Renal cortex interstitium (tissue), 15 donors: ENCODE data around the gene ZNF619. TPM values are rescaled to one million over a fixed set of nuclear protein-coding genes. Genes with fewer than 3 reads are reported as not detected.
"Not testable (repeated sequence)": the region's sequence is repeated elsewhere in the genome, so short reads cannot be mapped to it uniquely, and the experiment has no call there.

Experiments used
- DNase-seq, 11 donors: peaks; one replicate each; pipeline ENCODE4 v3.0.0-alpha.2; 2013; ENCODE audit warnings: low read depth in 9 of 11, low spot score in 4 of 11; ENCODE audit errors: extremely low read depth in 1 of 11
- long read RNA-seq, 16 experiments: transcript quantifications; one replicate each; lab custom pipeline, GENCODE V29; 2026
- polyA plus RNA-seq, 3 donors: library from polyadenylated mRNA; unstranded; fragments of 120-200 nt; gene quantifications; one replicate each; pipeline ENCODE4 v1.2.1, GENCODE V29; 2013; ENCODE audit not compliant: insufficient read length in 3 of 3

Gene ZNF619
- 1 to 10 TPM; 7.5 to 8.3 (median 7.8) TPM for polyA plus RNA-seq
- long read RNA-seq, donor 1: 0 reads
- long read RNA-seq, donor 2: 0 reads
- long read RNA-seq, donor 3, partial matches to known transcripts: 0 of 1 reads
- long read RNA-seq, donor 3, other reads (novel, unspliced or antisense): 0 of 1 reads
- long read RNA-seq, donor 4: 0 reads
- long read RNA-seq, donor 5: 0 reads
- long read RNA-seq, donor 6: 0 reads
- long read RNA-seq, donor 7, partial matches to known transcripts: 0 of 1 reads
- long read RNA-seq, donor 7, other reads (novel, unspliced or antisense): 0 of 1 reads
- long read RNA-seq, donor 8: 0 reads
- long read RNA-seq, donor 9: 0 reads
- long read RNA-seq, donor 10, partial matches to known transcripts: 0 of 1 reads
- long read RNA-seq, donor 10, other reads (novel, unspliced or antisense): 0 of 1 reads
- long read RNA-seq, donor 11, full-length matches to known transcripts: 1 of 1 reads
- long read RNA-seq, donor 11, partial matches to known transcripts: 0 of 1 reads
- long read RNA-seq, donor 11, other reads (novel, unspliced or antisense): 0 of 1 reads
- long read RNA-seq, donor 12, partial matches to known transcripts: 0 of 1 reads
- long read RNA-seq, donor 12, other reads (novel, unspliced or antisense): 0 of 1 reads
- long read RNA-seq, donor 13, full-length matches to known transcripts: 4 of 4 reads
- long read RNA-seq, donor 13, partial matches to known transcripts: 0 of 4 reads
- long read RNA-seq, donor 13, other reads (novel, unspliced or antisense): 0 of 4 reads
- long read RNA-seq, donor 14: 0 reads
- long read RNA-seq, donor 15: 0 reads
- long read RNA-seq, donor 16, full-length matches to known transcripts: 1 of 1 reads
- long read RNA-seq, donor 16, partial matches to known transcripts: 0 of 1 reads
- long read RNA-seq, donor 16, other reads (novel, unspliced or antisense): 0 of 1 reads

GRCh38 chr3:40476478-40477470 is at the start of gene ZNF619:
Gene ZNF619 (plus strand): TSS chr3:40477122. CDS start chr3:40477980, 858 bp downstream.
- peak in 9 of 11 donors; percentile 44 to 69 (median 63) for DNase-seq

DNA sequence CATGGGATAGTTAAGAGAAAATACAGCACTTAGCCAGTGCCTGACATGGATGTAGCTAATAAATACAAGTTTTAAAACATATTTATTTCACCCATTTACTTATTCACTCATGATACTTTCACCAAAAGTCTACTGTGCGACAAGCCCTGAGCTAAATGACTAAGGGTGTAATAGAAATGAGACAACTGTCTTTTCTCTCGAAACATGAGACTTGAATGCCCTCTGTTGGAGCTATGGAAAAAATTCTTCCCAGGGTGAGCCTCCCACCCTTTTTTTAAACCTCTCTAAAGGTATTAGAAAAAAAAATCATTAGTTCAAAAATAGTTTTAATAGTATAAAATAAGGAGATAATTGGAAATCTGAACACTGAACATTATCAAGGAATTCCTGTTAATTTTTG is 44.1 kb upstream of the ZNF619 start:
- no peak for DNase-seq

- no peak for DNase-seq
These were observed 39.0 kb upstream of the ZNF619 start for GRCh38 chr3:40437889-40438288.

- no peak for DNase-seq
These were observed 31.9 kb upstream of the ZNF619 start for GRCh38 chr3:40445062-40445461.

DNA sequence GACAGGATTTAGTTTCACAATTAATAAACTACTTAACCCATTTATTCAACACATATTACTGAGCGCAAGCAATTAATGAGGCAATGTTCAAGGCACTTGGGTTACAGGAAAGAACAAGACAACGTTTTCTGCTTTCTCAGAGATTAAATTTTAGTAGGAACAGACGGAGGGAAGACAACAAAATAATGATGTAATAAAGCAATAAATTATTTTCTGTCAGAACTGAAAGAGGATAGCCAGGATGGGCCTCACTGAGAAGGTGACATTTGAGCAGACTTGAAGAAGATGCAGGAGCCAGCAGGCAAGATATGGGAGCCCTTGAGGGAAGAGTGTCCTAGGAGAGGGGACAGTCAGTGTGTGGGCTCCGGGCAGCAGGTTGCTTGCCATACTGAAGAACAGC is 31.0 kb upstream of the ZNF619 start:
- no peak for DNase-seq

DNA sequence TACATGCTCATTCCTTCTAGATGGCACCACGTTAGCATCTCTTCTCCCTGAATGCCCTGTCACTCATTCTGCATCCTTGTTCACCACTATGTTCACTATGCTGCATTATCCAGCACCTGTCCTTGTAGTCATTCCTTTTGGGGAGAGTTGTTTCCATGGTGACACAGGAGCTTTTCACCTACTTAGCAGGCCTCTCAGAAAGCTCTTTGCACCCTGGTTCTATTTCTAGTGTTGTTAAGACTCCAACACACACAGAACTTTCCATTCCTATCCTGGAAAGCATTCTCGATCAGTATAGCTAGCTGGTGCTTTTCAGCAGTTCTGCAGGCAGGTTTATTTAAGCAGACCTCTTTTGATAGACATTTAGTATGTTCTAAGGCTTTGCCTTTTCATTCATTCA is 26.5 kb upstream of the ZNF619 start:
- no peak for DNase-seq

DNA sequence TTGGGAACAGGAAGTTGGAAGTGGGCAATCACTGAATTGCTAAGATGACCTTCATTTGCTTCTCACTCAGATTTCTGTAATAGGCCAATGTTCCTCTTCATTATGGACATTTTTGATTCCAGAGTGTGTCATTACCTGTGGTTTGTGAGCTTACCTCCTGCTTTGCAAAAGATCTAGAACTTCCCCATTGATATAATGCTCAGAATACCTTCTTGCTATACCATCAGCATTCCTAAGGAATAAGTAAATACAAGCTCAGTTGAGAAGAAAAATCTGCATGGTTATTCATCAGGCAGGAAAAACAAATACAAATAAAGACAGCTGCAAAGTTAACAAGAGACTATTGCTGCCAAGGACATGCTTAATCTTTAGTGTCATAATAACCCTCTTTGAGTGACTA is 25.4 kb upstream of the ZNF619 start:
- DNase-seq: no peak

DNA sequence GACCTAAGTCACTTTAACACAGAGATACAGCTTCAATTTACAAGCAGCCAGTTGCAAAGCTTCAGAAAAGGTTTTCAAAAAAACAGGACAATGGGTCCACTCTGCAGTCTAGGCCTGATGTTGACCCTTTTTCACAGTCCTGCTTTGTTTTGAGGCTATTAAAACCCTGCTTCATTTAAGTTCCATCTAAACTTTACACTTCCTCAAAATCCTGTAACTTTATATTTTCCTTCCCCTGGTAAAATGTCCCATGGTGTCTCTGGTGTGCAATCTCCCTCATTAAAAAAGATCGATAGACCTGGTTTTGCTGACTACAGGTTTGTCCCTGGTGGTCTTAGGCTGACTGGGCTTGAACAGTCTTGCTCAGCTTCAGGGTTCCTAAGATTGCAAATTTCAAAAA is 24.9 kb upstream of the ZNF619 start:
- no peak for DNase-seq

DNA sequence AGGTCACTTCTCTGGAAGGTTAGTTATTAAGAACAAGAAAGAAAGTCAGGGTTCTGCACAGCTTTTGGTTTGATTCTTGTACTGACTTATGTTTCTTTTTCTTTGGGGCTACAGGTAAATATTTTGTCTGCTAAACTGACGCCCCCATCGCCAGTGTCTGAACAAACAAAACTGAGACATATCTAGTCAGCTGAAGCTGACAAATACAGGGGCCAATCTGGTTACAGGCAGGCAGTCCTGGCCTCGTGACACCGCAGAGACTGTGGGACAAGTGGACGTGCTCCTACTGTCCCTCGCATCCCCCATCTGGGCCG is 24.4 kb upstream of the ZNF619 start:
- peak in 1 of 11 donors; percentile 7 for DNase-seq

- peak; percentile 90 to 99 (median 97) for DNase-seq
These were observed 23.8 kb upstream of the ZNF619 start for GRCh38 chr3:40452876-40453730.

DNA sequence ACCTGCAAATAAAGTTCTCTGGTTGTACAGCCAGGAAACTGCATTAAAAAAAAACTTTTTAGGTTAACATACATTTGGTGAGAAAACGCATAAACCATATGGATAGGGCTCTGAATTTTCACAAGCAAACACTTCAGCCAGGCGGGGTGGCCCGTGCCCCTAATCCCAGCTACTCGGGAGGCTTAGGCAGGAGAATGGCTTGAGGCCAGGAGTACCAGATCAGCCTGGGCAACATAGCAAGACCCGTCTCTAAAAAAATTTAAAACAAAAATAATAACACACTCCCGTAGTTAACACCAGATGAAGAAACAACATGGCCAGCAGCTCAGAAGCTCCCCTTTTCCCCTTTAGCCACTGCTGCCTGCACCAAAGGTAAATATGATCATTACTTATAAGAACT is 23.0 kb upstream of the ZNF619 start:
- DNase-seq: no peak

GRCh38 chr3:40455328-40455727 is 21.6 kb upstream of the ZNF619 start:
- DNase-seq: no peak

DNA sequence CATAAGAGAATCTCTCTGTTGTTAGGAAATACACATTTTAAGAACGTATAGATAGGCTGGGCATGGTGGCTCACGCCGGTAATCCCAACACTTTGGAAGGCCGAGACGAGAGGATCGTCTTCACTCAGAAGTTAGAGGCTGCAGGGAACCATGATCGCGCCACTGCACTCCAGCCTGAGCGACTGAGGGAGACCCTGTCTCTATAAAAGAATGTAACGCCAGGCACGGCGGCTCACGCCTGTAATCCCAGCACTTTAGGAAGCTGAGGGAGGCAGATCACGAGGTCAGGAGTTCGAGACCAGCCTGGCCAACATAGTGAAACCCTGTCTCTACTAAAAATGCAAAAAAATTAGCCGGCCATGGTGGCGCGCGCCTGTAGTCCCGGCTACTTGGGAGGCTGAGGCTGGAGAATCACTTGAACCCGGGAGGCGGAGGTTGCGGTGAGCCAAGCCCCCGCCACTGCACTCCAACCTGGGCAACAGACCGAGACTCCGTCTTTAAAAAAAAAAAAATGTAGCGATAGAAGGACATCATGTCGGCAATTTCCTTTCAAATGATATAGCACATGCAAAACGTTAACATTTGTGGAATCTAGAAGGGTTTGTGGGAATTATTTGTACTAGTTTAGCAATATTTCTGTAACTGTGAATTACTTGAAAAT is 20.5 kb upstream of the ZNF619 start:
- DNase-seq: peak in 1 of 11 donors; percentile 9

GRCh38 chr3:40456940-40457823 is 19.7 kb upstream of the ZNF619 start, which contains the start of gene RPL14:
Gene RPL14 (plus strand): TSS chr3:40457339. CDS start chr3:40457472, 133 bp downstream.
- peak in 10 of 11 donors; percentile 90 to 96 (median 93) for DNase-seq

DNA sequence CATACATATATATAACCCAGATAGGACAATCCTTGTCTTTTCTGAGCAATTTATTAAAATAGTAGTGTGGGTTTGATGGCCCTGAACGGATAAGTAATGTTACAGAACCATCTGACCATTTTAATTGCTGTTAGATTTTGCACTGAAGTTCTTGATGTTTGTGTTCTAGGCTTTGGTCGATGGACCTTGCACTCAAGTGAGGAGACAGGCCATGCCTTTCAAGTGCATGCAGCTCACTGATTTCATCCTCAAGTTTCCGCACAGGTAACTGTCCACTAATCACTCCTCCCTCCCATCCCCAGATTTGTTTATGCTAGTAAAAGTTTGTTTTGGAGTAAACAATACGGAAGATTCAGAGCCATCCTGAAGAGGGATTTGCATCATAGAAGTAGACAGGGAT is 18.4 kb upstream of the ZNF619 start:
- no peak for DNase-seq

- DNase-seq: not testable (repeated sequence)
These were observed 16.4 kb upstream of the ZNF619 start for GRCh38 chr3:40460481-40460880.
